Psoas muscle (tissue), 8 donors: ENCODE data around the gene CDC42EP1. TPM values are rescaled to one million over a fixed set of nuclear protein-coding genes. Genes with fewer than 3 reads are reported as not detected.
"Not testable (repeated sequence)": the region's sequence is repeated elsewhere in the genome, so short reads cannot be mapped to it uniquely, and the experiment has no call there.

ENCODE experiments used
- ATAC-seq, 4 donors: fragments of 200-7000 bp; cut with Tn5 transposase; one replicate each; pipeline ENCODE4 v1.9.1; 2020; ENCODE audit warnings: moderate library complexity in 3 of 4, mild to moderate bottlenecking in 2 of 4
- DNase-seq, 2 donors: peaks; one replicate each; pipeline ENCODE4 v3.0.0-alpha.2; 2020
- H3K27ac ChIP-seq: fragments of 200-600 bp; one replicate; pipeline ENCODE4 v1.8.0; 2022
- H3K27me3 ChIP-seq, 3 donors: fragments of 200-600 bp in 1 of 3; one replicate each; pipeline versions ENCODE4 v1.6.1 to v1.8.0; 2013 to 2022; ENCODE audit warnings: low read length in 2 of 3, mild to moderate bottlenecking in 2 of 3, moderate library complexity in 1 of 3; ENCODE audit not compliant: insufficient read depth in 3 of 3
- H3K36me3 ChIP-seq, 2 donors: fragments of 200-600 bp in 1 of 2; one replicate each; pipeline versions ENCODE4 v1.6.1 to v1.8.0; 2013 to 2022; ENCODE audit warnings: low read depth in 1 of 2, mild to moderate bottlenecking in 1 of 2, moderate library complexity in 1 of 2; ENCODE audit not compliant: insufficient read depth in 1 of 2
- H3K4me1 ChIP-seq: fragments of 200-600 bp; one replicate; pipeline ENCODE4 v1.8.0; 2022
- H3K4me3 ChIP-seq: fragments of 200-600 bp; one replicate; pipeline ENCODE4 v1.8.0; 2022; ENCODE audit warnings: mild to moderate bottlenecking
- H3K9me3 ChIP-seq: fragments of 200-600 bp; one replicate; pipeline ENCODE4 v1.8.0; 2022
- CTCF ChIP-seq: fragments of 200-600 bp; IDR thresholded peaks from one replicate; pipeline ENCODE4 v1.8.0; 2022; ENCODE audit warnings: antibody characterized with exemption
- WGBS, 3 donors: extraction: QIAGEN DNeasy Blood & Tissue Kit; methylation state at CpG; one replicate each; pipeline versions ENCODE4 v1.1.6 to v1.1.7; 2013; 5-methylcytosine and 5-hydroxymethylcytosine counted together
- intact Hi-C, 2 donors: fragments of 100-400 bp; cut with DNase I; formaldehyde crosslinking; loops; one replicate each; pipeline versions ENCODE4 v1.11.0 to v1.14.2; 2022
- polyA plus RNA-seq, 3 donors: library from polyadenylated mRNA; stranded (reverse); fragments of 200-250 nt; gene quantifications; one replicate each; pipeline ENCODE4 v1.2.3, GENCODE V29; 2013
- total RNA-seq, 4 donors: library from RNA; stranded (reverse); fragmentation: NEBNext Ultra II Directional in 2 of 4; extraction: Animal tissue kit (Norgen Biotek cat#: 25700) in 2 of 4; gene quantifications; one replicate each; pipeline versions ENCODE4 v1.2.1 to v1.2.4, GENCODE V29; 2021 to 2023
- donor health status: healthy with polysubstance abuse.
- donor health status: DM: no; HTN: no; CAD: no; lungs with moderate emphysema.
- donor health status: Bipolar disorder and iron deficiency.
- donor health status: healthy.
- donor health status: DM: yes; HTN: yes; CAD: no.
- donor health status: DM: no; HTN: no; CAD: no.
- donor health status: DM: no; HTN: no; CAD: no.
- donor health status: DM: yes; HTN: yes; CAD: no.

Gene CDC42EP1
- total and polyA plus RNA-seq, 7 donors = 3.8 to 13.8 (median 6.9) TPM

- Histone ChIP-seq H3K4me3 (no peak overlapping the region), H3K4me1 (no peaks in the 10 kb centered on the region), H3K27me3 (no peaks in the 10 kb centered on the region), H3K9me3 (no peaks in the 10 kb centered on the region), H3K36me3 (no peaks in the 10 kb centered on the region), H3K27ac (no peak overlapping the region)
- WGBS, 3 donors = 36 to 59% (median 42%) methylated on average over 9 of the region's 9 CpGs
- intact Hi-C loops = no loop called here
- ATAC-seq (no peak), DNase-seq (no peak)
- no peak for TF ChIP-seq CTCF
These were observed 26.3 kb upstream of the CDC42EP1 start for GRCh38 chr22:37533995-37534394.

DNA sequence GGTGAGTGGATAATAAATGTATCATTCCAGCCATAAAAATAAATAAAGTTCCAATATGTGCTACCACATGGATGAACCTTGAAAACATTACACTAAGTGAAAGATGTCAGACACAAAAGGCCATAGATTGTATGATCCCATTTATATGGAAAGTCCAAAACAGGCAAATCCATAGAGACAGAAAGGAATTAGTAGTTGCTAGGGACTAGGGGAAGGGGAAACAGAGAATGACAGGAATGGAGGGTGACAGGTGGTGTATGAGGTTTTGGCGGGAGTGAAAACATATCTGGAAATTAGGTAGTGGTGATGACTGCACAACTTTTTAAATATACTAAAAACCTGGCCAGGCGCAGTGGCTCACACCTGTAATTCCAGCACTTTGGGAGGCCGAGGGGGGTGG lies 25.8 kb upstream of the CDC42EP1 start:
- Histone ChIP-seq H3K27me3 (no peaks in the 10 kb centered on the region), H3K4me1 (no peaks in the 10 kb centered on the region), H3K9me3 (no peaks in the 10 kb centered on the region), H3K27ac (no peak overlapping the region), H3K4me3 (no peak overlapping the region), H3K36me3 (no peaks in the 10 kb centered on the region)
- WGBS, 3 donors = 71 to 75% (median 72%) methylated on average over 3 of the region's 3 CpGs
- TF ChIP-seq CTCF = no peak
- intact Hi-C loops = no loop called here
- ATAC-seq = no peak
- no peak for DNase-seq

GRCh38 chr22:37535159-37535558 lies 25.1 kb upstream of the CDC42EP1 start:
- no peak for TF ChIP-seq CTCF
- no peaks in the 10 kb centered on the region for H3K27me3 ChIP-seq
- no peak overlapping the region for H3K27ac ChIP-seq
- DNase-seq = no peak
- no peaks in the 10 kb centered on the region for H3K4me1 ChIP-seq
- no peaks in the 10 kb centered on the region for H3K36me3 ChIP-seq
- WGBS, 3 donors = 85 to 94% (median 87%) methylated on average over 6 of the region's 6 CpGs
- H3K4me3 ChIP-seq = no peak overlapping the region
- intact Hi-C loops = loop anchor here in 1 of 2 donors (5.0 kb wide), 2 partner anchors 37 to 57 kb away; no protein-coding TSS in a partner anchor
- H3K9me3 ChIP-seq = no peaks in the 10 kb centered on the region
- no peak for ATAC-seq

GRCh38 chr22:37538590-37539357 lies 21.5 kb upstream of the CDC42EP1 start:
- intact Hi-C loops = loop anchor here (1.0 to 5.0 kb wide), 4 partner anchors 29 to 54 kb away; no protein-coding TSS in a partner anchor
- Histone ChIP-seq H3K4me3 (no peak overlapping the region), H3K27ac (no peak overlapping the region), H3K9me3 (no peaks in the 10 kb centered on the region), H3K27me3 (peaks cover 0 to 7% (median 0%) of the 10 kb centered on the region in 3 donors), H3K36me3 (no peaks in the 10 kb centered on the region), H3K4me1 (no peaks in the 10 kb centered on the region)
- peak; percentile 94 to 96 for DNase-seq
- ATAC-seq = peak; percentile 97 to 99 (median 98)
- WGBS, 3 donors = 19 to 28% (median 20%) methylated on average over 20 of the region's 20 CpGs
- TF ChIP-seq CTCF = peak; percentile 94

- WGBS, 3 donors = 92 to 96% (median 93%) methylated on average over 6 of the region's 6 CpGs
- ATAC-seq, DNase-seq: not testable (repeated sequence)
These were observed 20.5 kb upstream of the CDC42EP1 start for GRCh38 chr22:37539790-37540189.

DNA sequence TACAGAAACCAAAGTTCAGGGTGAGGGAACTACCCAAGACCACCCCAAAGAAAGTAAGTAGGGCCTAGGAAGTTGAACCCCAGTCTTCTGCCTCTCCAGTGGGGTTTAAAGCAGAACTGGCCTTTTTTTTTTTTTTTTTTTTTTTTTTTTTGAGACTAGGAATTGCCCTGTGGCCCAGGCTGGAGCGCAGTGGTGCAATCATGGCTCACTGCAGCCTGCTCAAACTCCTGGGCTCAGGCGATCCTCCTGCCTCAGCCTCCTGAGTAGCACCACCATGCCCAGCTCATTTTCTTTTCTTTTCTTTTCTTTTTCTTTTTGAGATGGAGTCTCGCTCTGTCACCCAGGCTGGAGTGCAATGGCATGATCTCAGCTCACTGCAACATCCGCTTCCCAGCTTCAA lies 17.9 kb upstream of the CDC42EP1 start:
- H3K4me1 ChIP-seq, H3K27me3 ChIP-seq, intact Hi-C loops, DNase-seq, H3K36me3 ChIP-seq, ATAC-seq, H3K4me3 ChIP-seq, H3K27ac ChIP-seq, H3K9me3 ChIP-seq: not testable (repeated sequence)
- WGBS, 3 donors = 95 to 98% (median 97%) methylated on average over 4 of the region's 4 CpGs

More at GRCh38 chr22:37539790-37540189, 20.5 kb upstream of the CDC42EP1 start:
- not testable (repeated sequence) for H3K36me3 ChIP-seq, H3K27me3 ChIP-seq, H3K9me3 ChIP-seq, H3K27ac ChIP-seq, H3K4me1 ChIP-seq, H3K4me3 ChIP-seq
- intact Hi-C loops = loop anchor here (1.0 to 5.0 kb wide), 4 partner anchors 28 to 53 kb away; no protein-coding TSS in a partner anchor
